ENCODE results near the gene FOXP2. TPM values are rescaled to one million over a fixed set of nuclear protein-coding genes. Genes with fewer than 3 reads are reported as not detected.
"Not testable (repeated sequence)": the region's sequence is repeated elsewhere in the genome, so short reads cannot be mapped to it uniquely, and the experiment has no call there.

The FOXP2 gene
- total RNA-seq, 3 donors from 2014 or later, result 5.9 to 21.3 (median 11.1) TPM

GRCh38 chr7:114588506-114588905 lies 173.9 kb downstream of the FOXP2 start:
- TF ChIP-seq, protein P1, sequence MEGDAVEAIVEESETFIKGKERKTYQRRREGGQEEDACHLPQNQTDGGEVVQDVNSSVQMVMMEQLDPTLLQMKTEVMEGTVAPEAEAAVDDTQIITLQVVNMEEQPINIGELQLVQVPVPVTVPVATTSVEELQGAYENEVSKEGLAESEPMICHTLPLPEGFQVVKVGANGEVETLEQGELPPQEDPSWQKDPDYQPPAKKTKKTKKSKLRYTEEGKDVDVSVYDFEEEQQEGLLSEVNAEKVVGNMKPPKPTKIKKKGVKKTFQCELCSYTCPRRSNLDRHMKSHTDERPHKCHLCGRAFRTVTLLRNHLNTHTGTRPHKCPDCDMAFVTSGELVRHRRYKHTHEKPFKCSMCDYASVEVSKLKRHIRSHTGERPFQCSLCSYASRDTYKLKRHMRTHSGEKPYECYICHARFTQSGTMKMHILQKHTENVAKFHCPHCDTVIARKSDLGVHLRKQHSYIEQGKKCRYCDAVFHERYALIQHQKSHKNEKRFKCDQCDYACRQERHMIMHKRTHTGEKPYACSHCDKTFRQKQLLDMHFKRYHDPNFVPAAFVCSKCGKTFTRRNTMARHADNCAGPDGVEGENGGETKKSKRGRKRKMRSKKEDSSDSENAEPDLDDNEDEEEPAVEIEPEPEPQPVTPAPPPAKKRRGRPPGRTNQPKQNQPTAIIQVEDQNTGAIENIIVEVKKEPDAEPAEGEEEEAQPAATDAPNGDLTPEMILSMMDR (IDR thresholded peaks at IDR 0.05), result no peak
- TF ChIP-seq POLR2AphosphoS5 (IDR thresholded peaks at IDR 0.05) (no peak), POLR2A (IDR thresholded peaks at IDR 0.05) (no peak)
- DNase-seq (ENCODE audit: low spot score in 2 of 2), result no peak

DNA sequence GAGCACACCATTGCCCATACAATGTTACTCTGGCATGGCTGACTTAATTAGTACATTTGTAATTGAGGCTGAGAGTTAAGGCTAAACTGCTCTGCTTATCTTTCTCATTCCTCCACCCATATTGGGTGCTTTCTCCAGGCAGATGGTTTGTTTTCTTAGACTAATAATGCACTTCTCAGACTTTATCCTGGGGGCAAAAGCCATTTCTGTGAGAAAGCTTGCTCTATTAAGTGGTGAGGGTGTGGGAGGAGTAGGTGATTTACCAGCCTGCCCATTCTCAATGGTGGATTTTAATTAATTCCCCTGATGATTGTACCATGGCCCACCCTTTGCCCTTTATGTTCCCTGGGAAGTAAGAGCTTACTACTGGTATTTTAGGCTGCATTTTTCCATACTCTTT lies 174.8 kb downstream of the FOXP2 start:
- no peaks in the 10 kb centered on the region for H3K4me1 ChIP-seq
- no peaks in the 10 kb centered on the region for H3K9me3 ChIP-seq
- H3K27me3 ChIP-seq, result no peaks in the 10 kb centered on the region
- no peak overlapping the region for H3K27ac ChIP-seq
- TF ChIP-seq POLR2A (IDR thresholded peaks at IDR 0.05) (no peak), POLR2AphosphoS5 (IDR thresholded peaks at IDR 0.05) (no peak)
- TF ChIP-seq, protein P1 (IDR thresholded peaks at IDR 0.05), result no peak
- no peak overlapping the region for H3K4me3 ChIP-seq
- no peak for DNase-seq (ENCODE audit: low spot score in 2 of 2)
- intact Hi-C loops (cut with DNase I; ENCODE audit: low total_unique reads), result no loop called here
- no peaks in the 10 kb centered on the region for H3K36me3 ChIP-seq

More at GRCh38 chr7:114588506-114588905, 173.9 kb downstream of the FOXP2 start:
- no peaks in the 10 kb centered on the region for H3K9me3 ChIP-seq
- H3K27ac ChIP-seq, result no peak overlapping the region
- no peak overlapping the region for H3K4me3 ChIP-seq
- H3K27me3 ChIP-seq, result no peaks in the 10 kb centered on the region
- H3K36me3 ChIP-seq, result no peaks in the 10 kb centered on the region
- H3K4me1 ChIP-seq, result no peaks in the 10 kb centered on the region
- intact Hi-C loops (cut with DNase I; ENCODE audit: low total_unique reads), result no loop called here

GRCh38 chr7:114590298-114590697 lies 175.7 kb downstream of the FOXP2 start:
- Histone ChIP-seq H3K9me3 (no peaks in the 10 kb centered on the region), H3K36me3 (no peaks in the 10 kb centered on the region), H3K27ac (no peak overlapping the region), H3K4me3 (no peak overlapping the region), H3K4me1 (no peaks in the 10 kb centered on the region), H3K27me3 (no peaks in the 10 kb centered on the region)
- TF ChIP-seq POLR2A (IDR thresholded peaks at IDR 0.05), result no peak
- TF ChIP-seq, protein P1 (IDR thresholded peaks at IDR 0.05), result no peak
- TF ChIP-seq POLR2AphosphoS5 (IDR thresholded peaks at IDR 0.05), result no peak
- intact Hi-C loops (cut with DNase I; ENCODE audit: low total_unique reads), result no loop called here
- DNase-seq (ENCODE audit: low spot score in 2 of 2), result no peak

- Histone ChIP-seq H3K36me3 (no peaks in the 10 kb centered on the region), H3K27ac (no peak overlapping the region), H3K4me1 (no peaks in the 10 kb centered on the region), H3K27me3 (no peaks in the 10 kb centered on the region), H3K4me3 (no peak overlapping the region), H3K9me3 (no peaks in the 10 kb centered on the region)
- no peak for DNase-seq (ENCODE audit: low spot score in 2 of 2)
- intact Hi-C loops (cut with DNase I; ENCODE audit: low total_unique reads), result loop anchor here (5.0 kb wide), 1 partner anchor 522 kb away; no protein-coding TSS in a partner anchor
- TF ChIP-seq POLR2A (IDR thresholded peaks at IDR 0.05), result no peak
- TF ChIP-seq POLR2AphosphoS5 (IDR thresholded peaks at IDR 0.05), result no peak
- TF ChIP-seq, protein P1 (IDR thresholded peaks at IDR 0.05), result no peak
Measured at GRCh38 chr7:114598946-114599345, 184.3 kb downstream of the FOXP2 start.

GRCh38 chr7:114606100-114606499 lies 191.5 kb downstream of the FOXP2 start:
- intact Hi-C loops (cut with DNase I; ENCODE audit: low total_unique reads), result no loop called here
- Histone ChIP-seq H3K36me3 (no peaks in the 10 kb centered on the region), H3K27me3 (no peaks in the 10 kb centered on the region), H3K9me3 (no peaks in the 10 kb centered on the region), H3K4me1 (no peaks in the 10 kb centered on the region), H3K4me3 (no peak overlapping the region), H3K27ac (no peak overlapping the region)
- DNase-seq (ENCODE audit: low spot score in 2 of 2), result no peak
- TF ChIP-seq, protein P1 (IDR thresholded peaks at IDR 0.05), result no peak

GRCh38 chr7:114608822-114609221 lies 194.2 kb downstream of the FOXP2 start:
- H3K4me3 ChIP-seq; DNase-seq (ENCODE audit: low spot score in 2 of 2); H3K9me3 ChIP-seq; H3K27ac ChIP-seq; H3K27me3 ChIP-seq; intact Hi-C loops (cut with DNase I; ENCODE audit: low total_unique reads); H3K36me3 ChIP-seq; H3K4me1 ChIP-seq: not testable (repeated sequence)
